K562 (cell line): ENCODE measurements around the gene ACER3. TPM values are rescaled to one million over a fixed set of nuclear protein-coding genes. Genes with fewer than 3 reads are reported as not detected.

ENCODE experiments used
- DEAF1 ChIP-seq: fragments of 450-650 bp; formaldehyde crosslinking; IDR thresholded peaks from 2 replicates; pipeline ENCODE4 v1.4.0; 2020; ENCODE audit warnings: mild to moderate bottlenecking, moderate library complexity
- E2F3 ChIP-seq: fragments of 250-450 bp; sonication (Bioruptor Pico); IDR thresholded peaks from 2 replicates; pipeline ENCODE4 v1.4.0; 2020; ENCODE audit warnings: mild to moderate bottlenecking
- MAFF ChIP-seq: IDR thresholded peaks from 2 replicates; pipeline ENCODE4 v1.6.1; 2012; ENCODE audit warnings: low read length, improper control_type of control experiment
- MEIS2 ChIP-seq: fragments of 450-650 bp; IDR thresholded peaks from 2 replicates; pipeline ENCODE4 v1.6.1; 2014; ENCODE audit warnings: mild to moderate bottlenecking; ENCODE audit not compliant: partially characterized antibody
- MIER1 ChIP-seq: fragments of 450-650 bp; IDR thresholded peaks from 2 replicates; pipeline ENCODE4 v1.6.1; 2016; ENCODE audit warnings: antibody characterized with exemption, mild to moderate bottlenecking, low read depth
- NR2C1 ChIP-seq, 2 experiments: fragments of 450-650 bp; IDR thresholded peaks; 2 replicates each; pipeline ENCODE4 v1.6.1; 2017; ENCODE audit warnings: mild to moderate bottlenecking in 2 of 2, antibody characterized with exemption in 1 of 2, inconsistent platforms in 1 of 2, missing compliant biosample characterization in 1 of 2, missing genetic modification characterization in 1 of 2
- NR2C2 ChIP-seq, 2 experiments: fragments of 200-800 bp in 1 of 2; sonication (Bioruptor generic) in 1 of 2; sonication (generic) in 1 of 2; formaldehyde crosslinking in 1 of 2; IDR thresholded peaks; 2 replicates each; pipeline versions ENCODE4 v1.6.1 to v1.8.0; 2016 to 2022; ENCODE audit warnings: mild to moderate bottlenecking in 1 of 2, missing compliant biosample characterization in 1 of 2, missing genetic modification characterization in 1 of 2, missing genetic modification reagents in 1 of 2
- RB1 ChIP-seq: fragments of 450-650 bp; IDR thresholded peaks from 2 replicates; pipeline ENCODE4 v1.6.1; 2017; ENCODE audit warnings: low read depth, mild to moderate bottlenecking
- SMAD4 ChIP-seq: fragments of 250-450 bp; sonication (Bioruptor Pico); conservative IDR thresholded peaks from 2 replicates; pipeline ENCODE4 v1.8.0; 2021; ENCODE audit warnings: inconsistent platforms, mild to moderate bottlenecking, moderate library complexity
- SRF ChIP-seq, 2 experiments: fragments of 250-450, 450-650 bp in 1 of 2; sonication (Bioruptor Pico) in 1 of 2; sonication (generic) in 1 of 2; formaldehyde crosslinking; IDR thresholded peaks; 2 replicates each; pipeline versions ENCODE4 v1.5.0 to v1.5.1; 2020 to 2022; ENCODE audit warnings: mild to moderate bottlenecking in 1 of 2, missing genetic modification reagents in 1 of 2
- SRSF3 ChIP-seq: fragments of 200-400 bp; formaldehyde crosslinking; IDR thresholded peaks from 2 replicates; pipeline ENCODE4 v1.6.1; 2016; ENCODE audit warnings: mild to moderate bottlenecking, low read length, moderate library complexity; ENCODE audit not compliant: insufficient read depth
- TAF1 ChIP-seq: IDR thresholded peaks from 2 replicates; pipeline ENCODE4 v1.6.1; 2011; ENCODE audit warnings: mild to moderate bottlenecking, low read length, moderate library complexity; ENCODE audit not compliant: insufficient read depth, control insufficient read depth, severe bottlenecking; ENCODE audit errors: extremely low read depth
- YY1 ChIP-seq, 3 experiments: IDR thresholded peaks; 2 replicates each; pipeline ENCODE4 v1.6.1; 2011; ENCODE audit warnings: low read length in 2 of 3, mild to moderate bottlenecking in 2 of 3, moderate library complexity in 2 of 3, borderline replicate concordance in 1 of 3, control low read depth in 1 of 3, low read depth in 1 of 3; ENCODE audit not compliant: insufficient read depth in 3 of 3, insufficient replicate concordance in 2 of 3, control insufficient read depth in 1 of 3, insufficient read length in 1 of 3; ENCODE audit errors: extremely low read depth in 1 of 3
- ZBTB17 ChIP-seq: fragments of 450-650 bp; formaldehyde crosslinking; IDR thresholded peaks from 2 replicates; pipeline ENCODE4 v1.4.0; 2020; ENCODE audit warnings: mild to moderate bottlenecking
- ZNF318 ChIP-seq, 2 experiments: fragments of 450-650 bp; IDR thresholded peaks; 2 replicates each; pipeline ENCODE4 v1.6.1; 2016; ENCODE audit warnings: mild to moderate bottlenecking in 2 of 2, borderline replicate concordance in 1 of 2, low read depth in 1 of 2, moderate library complexity in 1 of 2
- ZNF511 ChIP-seq: sonication (generic); formaldehyde crosslinking; IDR thresholded peaks from 2 replicates; pipeline ENCODE4 v1.8.0; 2022; ENCODE audit warnings: mild to moderate bottlenecking, missing genetic modification reagents
- ZNF57 ChIP-seq: fragments of 450-650 bp; formaldehyde crosslinking; IDR thresholded peaks from 2 replicates; pipeline ENCODE4 v1.4.0; 2020; ENCODE audit warnings: mild to moderate bottlenecking, moderate library complexity
- polyA plus RNA-seq, 8 experiments: library from polyadenylated mRNA; depleted of rRNA in 4 of 8; stranded (reverse) in 5 of 8; unstranded in 3 of 8; fragments of >200 nt; fragmentation: Nextera tagmentation in 2 of 8; fragmentation: Illumina TruSeq in 1 of 8; extraction: Ambion mirVana in 2 of 8; extraction: Trizol in 1 of 8; gene quantifications; 2 replicates each; pipeline versions ENCODE4 v1.2.1 to v1.2.3, GENCODE V29; 2011 to 2014; ENCODE audit warnings: inconsistent platforms in 1 of 8, missing spikeins in 1 of 8
- total RNA-seq, 7 experiments: library from RNA; depleted of rRNA in 6 of 7; stranded (reverse); fragments of >200 nt in 6 of 7; fragmentation: Illumina TruSeq in 2 of 7; extraction: Trizol in 2 of 7; gene quantifications; 2 replicates each; pipeline versions ENCODE4 v1.2.1 to v1.2.3, GENCODE V29; 2011 to 2021; ENCODE audit warnings: low replicate concordance in 1 of 7

The ACER3 gene
- total and polyA plus RNA-seq, 9 of the 15 experiments (the other 6 are each of a cell fraction or from before 2014, with no cell fraction given): 2.0 to 23.8 (median 9.5) TPM

GRCh38 chr11:76811259-76811658 is 49.5 kb upstream of the ACER3 start (continued):
- TF ChIP-seq ZNF318 (IDR thresholded peaks at IDR 0.05; ENCODE audit: borderline replicate concordance in 1 of 2, low read depth in 1 of 2) (no peak), NR2C2 (CRISPR knock-in tag; IDR thresholded peaks at IDR 0.05) (no peak), NR2C2 (tag; IDR thresholded peaks at IDR 0.05) (0 out of 2 replicates have a peak, but pooled peaks have one; percentile 22), MEIS2 (no peak), SMAD4 (CRISPR knock-in tag) (0 out of 2 replicates have a peak, but pooled peaks have one; percentile 46), MIER1 (no peak), DEAF1 (no peak), SRSF3 (no peak), RB1 (no peak), E2F3 (CRISPR knock-in tag) (no peak), YY1 (IDR thresholded peaks at IDR 0.05; ENCODE audit: borderline replicate concordance in 1 of 3, control insufficient read depth in 1 of 3, extremely low read depth in 1 of 3, insufficient read depth in 3 of 3, insufficient read length in 1 of 3, insufficient replicate concordance in 2 of 3, low read depth in 1 of 3, low read length in 2 of 3) (no peak), ZNF57 (CRISPR knock-in tag) (no peak), NR2C1 (IDR thresholded peaks at IDR 0.05) (no peak), NR2C1 (tag; IDR thresholded peaks at IDR 0.05) (peak; percentile 55; the same call in 1 of the 2 replicates), ZBTB17 (no peak), ZNF511 (CRISPR knock-in tag) (no peak), TAF1 (no peak), MAFF (no peak), SRF (CRISPR knock-in tag; IDR thresholded peaks at IDR 0.05) (no peak)
